GM12878 (cell line): ENCODE measurements around the gene CAMKMT. TPM values are rescaled to one million over a fixed set of nuclear protein-coding genes. Genes with fewer than 3 reads are reported as not detected.

Experiments
- ATAC-seq: fragments of 200-7000 bp; cut with Tn5 transposase; 3 replicates; pipeline ENCODE4 v1.9.1; 2020; ENCODE audit warnings: mild to moderate bottlenecking, moderate library complexity
- BruUV-seq: library from RNA; stranded (reverse); fragments of 400-500 nt; replicated peaks from 2 replicates; lab custom pipeline; 2021; lab: Mats Ljungman, UMichigan
- CTCF ChIA-PET: fragments of 300-600 bp; sonication (Branson Sonifier 250); formaldehyde crosslinking; extraction: SDS; loops from one replicate; lab custom pipeline; 2021; ENCODE audit warnings: inconsistent platforms; lab: Yijun Ruan, JAX
- POLR2A ChIA-PET: fragments of 350-600 bp; formaldehyde crosslinking; extraction: SDS; loops from one replicate; lab custom pipeline; 2021; ENCODE audit warnings: inconsistent platforms; lab: Charles Lee
- RAD21 ChIA-PET: fragments of 300-600 bp; sonication (Branson Sonifier 250); formaldehyde crosslinking; loops from one replicate; lab custom pipeline; 2023; ENCODE audit warnings: antibody characterized with exemption; ENCODE audit not compliant: unreplicated experiment; lab: Charles Lee
- SMC1A ChIA-PET: fragments of 300-600 bp; sonication (Branson Sonifier 250); formaldehyde crosslinking; loops from one replicate; lab custom pipeline; 2023; ENCODE audit not compliant: unreplicated experiment, uncharacterized antibody; lab: Charles Lee
- DNase-seq: peaks from one replicate; pipeline ENCODE4 v3.0.0-alpha.2; 2011; ENCODE audit warnings: low read depth, low spot score
- FAIRE-seq: peaks from 3 replicates; lab custom pipeline; 2011; peaks lifted over from hg19 to GRCh38; lab: Jason Lieb, UNC
- H2AFZ ChIP-seq: 2 replicates; pipeline ENCODE4 v1.6.0; 2011; ENCODE audit warnings: low read depth, low read length, control low read depth; ENCODE audit not compliant: control insufficient read depth
- H3K27ac ChIP-seq: 2 replicates; pipeline ENCODE4 v1.5.1; 2011; ENCODE audit warnings: control low read depth; ENCODE audit not compliant: control insufficient read depth, insufficient read depth
- H3K27me3 ChIP-seq, 2 experiments: replicated peaks in 1 of 2; 2 replicates each; pipeline versions ENCODE4 v1.6.0 to v1.6.1; 2011; ENCODE audit warnings: low read length in 1 of 2; ENCODE audit not compliant: control insufficient read depth in 2 of 2, insufficient read depth in 2 of 2
- H3K36me3 ChIP-seq, 2 experiments: 2 replicates each; pipeline ENCODE4 v1.5.1; 2011; ENCODE audit warnings: low read length in 1 of 2; ENCODE audit not compliant: control insufficient read depth in 2 of 2, insufficient read depth in 2 of 2
- H3K4me1 ChIP-seq: 2 replicates; pipeline ENCODE4 v1.6.1; 2011; ENCODE audit warnings: mild to moderate bottlenecking, low read length, moderate library complexity, mixed read lengths; ENCODE audit not compliant: control insufficient read depth, insufficient read depth
- H3K4me2 ChIP-seq: 2 replicates; pipeline ENCODE4 v1.6.0; 2011; ENCODE audit warnings: control low read depth; ENCODE audit not compliant: control insufficient read depth, insufficient read depth
- H3K4me3 ChIP-seq: fragments of 200-600 bp; sonication (generic); 2 replicates; pipeline ENCODE4 v1.5.1; 2016
- H3K79me2 ChIP-seq: 2 replicates; pipeline ENCODE4 v1.6.0; 2011; ENCODE audit warnings: low read length; ENCODE audit not compliant: control insufficient read depth, insufficient read depth
- H3K9ac ChIP-seq: 2 replicates; pipeline ENCODE4 v1.8.0; 2011; ENCODE audit warnings: low read length, control low read depth, mixed read lengths; ENCODE audit not compliant: control insufficient read depth, insufficient read depth
- H3K9me3 ChIP-seq: replicated peaks from 3 replicates; pipeline ENCODE4 v1.5.1; 2011; ENCODE audit warnings: mild to moderate bottlenecking, low read length; ENCODE audit not compliant: control insufficient read depth, insufficient read depth
- H4K20me1 ChIP-seq: 2 replicates; pipeline ENCODE4 v1.6.0; 2011; ENCODE audit not compliant: control insufficient read depth, insufficient read depth
- CHD4 ChIP-seq: fragments of 200-600 bp; sonication (generic); IDR thresholded peaks from 2 replicates; pipeline ENCODE4 v1.6.1; 2016; ENCODE audit warnings: mild to moderate bottlenecking
- KDM1A ChIP-seq: fragments of 200-600 bp; sonication (generic); IDR thresholded peaks from 2 replicates; pipeline ENCODE4 v1.6.1; 2016; ENCODE audit warnings: borderline replicate concordance
- MEF2B ChIP-seq: fragments of 450-650 bp; IDR thresholded peaks from 2 replicates; pipeline ENCODE4 v1.6.1; 2018; ENCODE audit warnings: mild to moderate bottlenecking, moderate library complexity; ENCODE audit not compliant: partially characterized antibody, poor library complexity, severe bottlenecking
- PAX5 ChIP-seq: IDR thresholded peaks from 2 replicates; pipeline ENCODE4 v1.6.1; 2011; ENCODE audit warnings: low read depth, low read length, borderline replicate concordance
- RUNX3 ChIP-seq: IDR thresholded peaks from 2 replicates; pipeline ENCODE4 v1.6.1; 2012; ENCODE audit warnings: low read length, inconsistent platforms
- ZNF207 ChIP-seq: fragments of 450-650 bp; IDR thresholded peaks from 2 replicates; pipeline ENCODE4 v1.6.1; 2014; ENCODE audit warnings: antibody characterized with exemption, mild to moderate bottlenecking, borderline replicate concordance
- WGBS: methylation state at CpG from one replicate; pipeline ENCODE4 v1.1.6; 2016; ENCODE audit warnings: low lambda C conversion rate; ENCODE audit not compliant: insufficient replicate concordance, insufficient coverage; ENCODE audit errors: missing lambda C conversion rate; 5-methylcytosine and 5-hydroxymethylcytosine counted together
- in situ Hi-C: fragments of 300-500 bp; cut with MboI; formaldehyde crosslinking; loops from 9 replicates; pipeline ENCODE4 v1.14.3; 2018; ENCODE audit warnings: mixed read lengths
- intact Hi-C: fragments of 100-400 bp; cut with micrococcal nuclease; formaldehyde crosslinking; loops from one replicate; pipeline ENCODE4 v1.14.2; 2022; ENCODE audit not compliant: unreplicated experiment
- polyA plus RNA-seq, 11 experiments: library from polyadenylated mRNA; depleted of rRNA in 4 of 11; unstranded in 6 of 11; stranded (reverse) in 5 of 11; fragments of >200 nt; fragmentation: Nextera tagmentation in 4 of 11; fragmentation: Illumina TruSeq in 1 of 11; extraction: Ambion mirVana in 4 of 11; extraction: Trizol in 1 of 11; gene quantifications; 1 replicate in 1 of 11; 2 replicates in 10 of 11; pipeline versions ENCODE4 v1.2.1 to v1.2.3, GENCODE V29; 2011 to 2016; ENCODE audit warnings: inconsistent platforms in 2 of 11, missing spikeins in 2 of 11, low read depth in 1 of 11
- total RNA-seq, 4 experiments: library from RNA; depleted of rRNA in 3 of 4; stranded (reverse); fragments of >200 nt in 3 of 4; fragmentation: Illumina TruSeq in 1 of 4; extraction: Trizol in 1 of 4; gene quantifications; 2 replicates each; pipeline versions ENCODE4 v1.2.1 to v1.2.3, GENCODE V29; 2013 to 2021
- TF ChIP-seq, protein P1 (sequence below): fragments of 450-650 bp; formaldehyde crosslinking; IDR thresholded peaks from 2 replicates; pipeline ENCODE4 v1.4.0; 2022; ENCODE audit warnings: mild to moderate bottlenecking, moderate library complexity
- TF ChIP-seq, protein P2 (sequence below): IDR thresholded peaks from 2 replicates; pipeline ENCODE4 v1.6.1; 2011; ENCODE audit warnings: low read depth, mild to moderate bottlenecking, low read length, moderate library complexity, borderline replicate concordance; ENCODE audit errors: extremely low read depth
- TF ChIP-seq, protein P3 (sequence below): IDR thresholded peaks from 2 replicates; pipeline ENCODE4 v1.6.1; 2011; ENCODE audit warnings: mild to moderate bottlenecking, low read depth, low read length, moderate library complexity; ENCODE audit not compliant: insufficient replicate concordance
- TF ChIP-seq, protein P4 (sequence below): fragments of 150-350 bp; IDR thresholded peaks from 2 replicates; pipeline ENCODE4 v1.6.1; 2014; ENCODE audit warnings: mild to moderate bottlenecking, low read depth, low read length

CAMKMT gene
- total and polyA plus RNA-seq, 10 of the 15 experiments (the other 5 are each of a cell fraction or from before 2014, with no cell fraction given), result 2.7 to 16.0 (median 11.8) TPM

DNA sequence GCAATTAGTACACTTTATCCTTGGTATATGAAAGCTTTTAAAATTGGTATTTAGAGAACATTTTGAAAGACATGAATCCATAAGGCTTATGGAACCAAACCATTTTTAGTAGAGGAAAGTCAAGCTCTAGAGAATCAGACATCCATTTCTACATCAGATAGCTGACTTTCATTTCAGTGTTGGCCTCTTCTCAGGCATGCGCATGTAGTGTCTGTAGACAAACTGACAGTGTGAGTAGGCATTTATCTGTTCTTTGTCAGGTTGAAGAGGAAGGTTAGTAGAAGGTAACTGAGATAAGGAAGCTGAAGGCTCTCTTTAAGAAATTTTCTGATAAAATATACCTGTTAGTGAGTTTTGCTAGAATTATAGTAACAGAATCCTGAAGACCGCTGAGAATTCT lies 357.8 kb downstream of the CAMKMT start:
- Histone ChIP-seq H3K4me3 (no peak overlapping the region), H3K79me2 (no peaks in the 10 kb centered on the region), H3K27me3 (no peaks in the 10 kb centered on the region), H2AFZ (no peak overlapping the region), H3K36me3 (no peaks in the 10 kb centered on the region), H3K4me1 (peaks cover 19% of the 10 kb centered on the region), H4K20me1 (no peaks in the 10 kb centered on the region), H3K4me2 (no peak overlapping the region), H3K9me3 (no peaks in the 10 kb centered on the region), H3K27ac (no peak overlapping the region), H3K9ac (no peak overlapping the region)
- BruUV-seq, result no TSS peak
- ChIA-PET RAD21 (interaction anchor here (0.8 kb wide), 1 partner anchor 11 kb away, joined by 3 read pairs; no protein-coding TSS in a partner anchor), CTCF (interaction anchor here (1.3 kb wide), 1 partner anchor 11 kb away, joined by 7 read pairs; no protein-coding TSS in a partner anchor), POLR2A (no interaction called here), SMC1A (interaction anchor here (0.8 to 2.8 kb wide), 5 partner anchors 11 to 235 kb away, joined by 3 to 17 read pairs (median 3); no protein-coding TSS in a partner anchor)
- ATAC-seq (no peak), DNase-seq (no peak), FAIRE-seq (no peak)
- WGBS, result 100% methylated on average over 2 of the region's 2 CpGs
- TF ChIP-seq, protein P1, sequence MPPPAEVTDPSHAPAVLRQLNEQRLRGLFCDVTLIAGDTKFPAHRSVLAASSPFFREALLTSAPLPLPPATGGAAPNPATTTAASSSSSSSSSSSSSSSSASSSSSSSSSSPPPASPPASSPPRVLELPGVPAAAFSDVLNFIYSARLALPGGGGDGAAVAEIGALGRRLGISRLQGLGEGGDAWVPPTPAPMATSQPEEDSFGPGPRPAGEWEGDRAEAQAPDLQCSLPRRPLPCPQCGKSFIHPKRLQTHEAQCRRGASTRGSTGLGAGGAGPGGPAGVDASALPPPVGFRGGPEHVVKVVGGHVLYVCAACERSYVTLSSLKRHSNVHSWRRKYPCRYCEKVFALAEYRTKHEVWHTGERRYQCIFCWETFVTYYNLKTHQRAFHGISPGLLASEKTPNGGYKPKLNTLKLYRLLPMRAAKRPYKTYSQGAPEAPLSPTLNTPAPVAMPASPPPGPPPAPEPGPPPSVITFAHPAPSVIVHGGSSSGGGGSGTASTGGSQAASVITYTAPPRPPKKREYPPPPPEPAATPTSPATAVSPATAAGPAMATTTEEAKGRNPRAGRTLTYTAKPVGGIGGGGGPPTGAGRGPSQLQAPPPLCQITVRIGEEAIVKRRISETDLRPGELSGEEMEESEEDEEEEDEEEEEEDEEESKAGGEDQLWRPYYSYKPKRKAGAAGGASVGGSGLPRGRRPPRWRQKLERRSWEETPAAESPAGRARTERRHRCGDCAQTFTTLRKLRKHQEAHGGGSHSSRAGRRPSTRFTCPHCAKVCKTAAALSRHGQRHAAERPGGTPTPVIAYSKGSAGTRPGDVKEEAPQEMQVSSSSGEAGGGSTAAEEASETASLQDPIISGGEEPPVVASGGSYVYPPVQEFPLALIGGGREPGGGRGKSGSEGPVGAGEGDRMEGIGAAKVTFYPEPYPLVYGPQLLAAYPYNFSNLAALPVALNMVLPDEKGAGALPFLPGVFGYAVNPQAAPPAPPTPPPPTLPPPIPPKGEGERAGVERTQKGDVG (CRISPR knock-in tag), result no peak
- TF ChIP-seq, protein P2, sequence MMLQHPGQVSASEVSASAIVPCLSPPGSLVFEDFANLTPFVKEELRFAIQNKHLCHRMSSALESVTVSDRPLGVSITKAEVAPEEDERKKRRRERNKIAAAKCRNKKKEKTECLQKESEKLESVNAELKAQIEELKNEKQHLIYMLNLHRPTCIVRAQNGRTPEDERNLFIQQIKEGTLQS, result no peak
- TF ChIP-seq RUNX3, result no peak
- TF ChIP-seq PAX5, result no peak
- TF ChIP-seq CHD4, result no peak
- TF ChIP-seq, protein P3, sequence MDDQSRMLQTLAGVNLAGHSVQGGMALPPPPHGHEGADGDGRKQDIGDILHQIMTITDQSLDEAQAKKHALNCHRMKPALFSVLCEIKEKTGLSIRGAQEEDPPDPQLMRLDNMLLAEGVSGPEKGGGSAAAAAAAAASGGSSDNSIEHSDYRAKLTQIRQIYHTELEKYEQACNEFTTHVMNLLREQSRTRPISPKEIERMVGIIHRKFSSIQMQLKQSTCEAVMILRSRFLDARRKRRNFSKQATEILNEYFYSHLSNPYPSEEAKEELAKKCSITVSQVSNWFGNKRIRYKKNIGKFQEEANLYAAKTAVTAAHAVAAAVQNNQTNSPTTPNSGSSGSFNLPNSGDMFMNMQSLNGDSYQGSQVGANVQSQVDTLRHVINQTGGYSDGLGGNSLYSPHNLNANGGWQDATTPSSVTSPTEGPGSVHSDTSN, result no peak
- TF ChIP-seq, protein P4, sequence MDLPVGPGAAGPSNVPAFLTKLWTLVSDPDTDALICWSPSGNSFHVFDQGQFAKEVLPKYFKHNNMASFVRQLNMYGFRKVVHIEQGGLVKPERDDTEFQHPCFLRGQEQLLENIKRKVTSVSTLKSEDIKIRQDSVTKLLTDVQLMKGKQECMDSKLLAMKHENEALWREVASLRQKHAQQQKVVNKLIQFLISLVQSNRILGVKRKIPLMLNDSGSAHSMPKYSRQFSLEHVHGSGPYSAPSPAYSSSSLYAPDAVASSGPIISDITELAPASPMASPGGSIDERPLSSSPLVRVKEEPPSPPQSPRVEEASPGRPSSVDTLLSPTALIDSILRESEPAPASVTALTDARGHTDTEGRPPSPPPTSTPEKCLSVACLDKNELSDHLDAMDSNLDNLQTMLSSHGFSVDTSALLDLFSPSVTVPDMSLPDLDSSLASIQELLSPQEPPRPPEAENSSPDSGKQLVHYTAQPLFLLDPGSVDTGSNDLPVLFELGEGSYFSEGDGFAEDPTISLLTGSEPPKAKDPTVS, result no peak
- TF ChIP-seq ZNF207, result no peak
- no peak for TF ChIP-seq MEF2B
- no peak for TF ChIP-seq KDM1A
- in situ Hi-C loops, result no loop called here
- intact Hi-C loops, result loop anchor here (10.0 kb wide), 1 partner anchor 235 kb away; no protein-coding TSS in a partner anchor
